ENCODE measurements around the gene NYNRIN.
"Not testable (repeated sequence)": the region's sequence is repeated elsewhere in the genome, so short reads cannot be mapped to it uniquely, and the experiment has no call there.

The NYNRIN gene

DNA sequence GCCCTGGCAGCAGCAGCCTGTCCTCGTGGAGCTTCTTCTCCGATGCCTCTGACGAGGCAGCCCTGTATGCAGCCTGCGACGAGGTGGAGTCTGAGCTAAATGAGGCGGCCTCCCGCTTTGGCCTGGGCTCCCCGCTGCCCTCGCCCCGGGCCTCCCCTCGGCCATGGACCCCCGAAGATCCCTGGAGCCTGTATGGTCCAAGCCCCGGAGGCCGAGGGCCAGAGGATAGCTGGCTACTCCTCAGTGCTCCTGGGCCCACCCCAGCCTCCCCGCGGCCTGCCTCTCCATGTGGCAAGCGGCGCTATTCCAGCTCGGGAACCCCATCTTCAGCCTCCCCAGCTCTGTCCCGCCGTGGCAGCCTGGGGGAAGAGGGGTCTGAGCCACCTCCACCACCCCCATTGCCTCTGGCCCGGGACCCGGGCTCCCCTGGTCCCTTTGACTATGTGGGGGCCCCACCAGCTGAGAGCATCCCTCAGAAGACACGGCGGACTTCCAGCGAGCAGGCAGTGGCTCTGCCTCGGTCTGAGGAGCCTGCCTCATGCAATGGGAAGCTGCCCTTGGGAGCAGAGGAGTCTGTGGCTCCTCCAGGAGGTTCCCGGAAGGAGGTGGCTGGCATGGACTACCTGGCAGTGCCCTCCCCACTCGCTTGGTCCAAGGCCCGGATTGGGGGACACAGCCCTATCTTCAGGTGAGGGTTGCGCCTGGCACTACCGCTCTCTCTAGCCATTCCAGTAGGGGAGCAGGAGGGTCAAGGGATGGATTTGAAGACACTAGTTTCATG is 28.7 kb upstream of the NYNRIN start:
- no peak for DNase-seq (ENCODE audit: low read depth)

DNA sequence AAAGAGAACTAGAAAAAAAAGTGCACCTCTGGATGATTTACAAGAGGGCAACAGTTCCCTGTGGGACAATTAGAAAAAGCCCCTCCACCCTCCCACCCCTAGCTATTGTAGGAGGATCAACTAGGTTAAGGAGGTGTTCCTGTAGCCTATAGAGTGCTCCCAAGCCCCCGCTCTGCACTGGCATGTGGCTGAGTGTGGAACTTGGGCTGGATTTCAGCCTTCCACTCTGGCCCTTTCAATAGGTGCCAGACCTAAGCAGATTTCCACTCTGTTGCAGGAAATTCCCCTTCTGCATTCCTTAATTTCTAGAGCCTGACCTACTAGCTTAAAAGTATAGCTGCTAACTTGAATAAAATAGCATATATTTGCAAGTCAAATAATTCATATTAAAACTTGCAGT is 28.1 kb upstream of the NYNRIN start:
- no peak for DNase-seq (ENCODE audit: low read depth)

DNA sequence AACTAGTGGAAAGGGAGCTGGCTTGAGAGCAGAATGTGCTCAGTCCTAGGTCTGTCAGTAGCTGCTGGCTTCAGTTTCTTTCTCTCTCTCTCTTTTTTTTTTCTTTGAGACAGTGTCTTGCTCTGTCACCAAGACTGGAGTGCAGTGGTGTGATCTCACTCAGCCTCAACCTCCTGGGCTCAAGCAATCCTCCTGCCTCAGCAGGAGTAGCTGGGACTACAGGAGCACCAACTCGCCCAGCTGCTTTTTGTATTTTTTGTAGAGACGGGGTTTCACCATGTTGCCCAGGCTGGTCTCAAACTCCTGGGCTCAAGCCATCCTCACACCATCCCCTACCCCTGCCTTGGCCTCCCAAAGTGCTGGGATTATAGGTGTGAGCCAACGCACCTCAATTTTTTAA is 27.2 kb upstream of the NYNRIN start:
- not testable (repeated sequence) for DNase-seq (ENCODE audit: low read depth)

DNA sequence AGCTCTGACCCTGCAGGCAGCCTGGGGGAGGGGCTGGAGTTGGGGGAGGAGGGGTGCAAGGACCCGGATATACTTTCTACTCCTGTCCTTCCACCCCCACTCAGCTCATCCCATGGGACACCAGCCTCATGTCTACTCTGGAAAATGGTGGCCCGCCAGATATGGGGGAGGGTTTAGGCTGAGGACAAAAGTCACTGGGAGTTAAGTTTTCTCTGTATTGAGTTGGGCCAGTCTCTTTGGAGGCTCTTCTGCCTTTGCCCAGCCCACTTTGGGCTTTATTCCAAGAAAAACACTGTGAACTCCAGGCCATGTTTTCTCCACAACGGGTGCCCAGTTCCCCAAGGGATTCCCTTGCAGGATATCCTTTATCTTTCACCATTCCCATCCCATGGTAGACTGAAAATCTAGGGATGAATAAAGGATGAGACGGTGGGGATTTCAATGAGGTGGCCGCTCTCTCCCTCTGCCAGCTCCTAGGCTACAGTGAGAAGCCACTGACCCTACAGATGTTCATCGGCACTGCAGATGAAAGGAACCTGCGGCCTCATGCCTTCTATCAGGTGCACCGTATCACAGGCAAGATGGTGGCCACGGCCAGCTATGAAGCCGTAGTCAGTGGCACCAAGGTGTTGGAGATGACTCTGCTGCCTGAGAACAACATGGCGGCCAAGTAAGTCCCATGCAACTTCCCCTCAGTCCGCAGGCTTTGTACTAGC is 25.9 kb upstream of the NYNRIN start:
- DNase-seq (ENCODE audit: low read depth), result no peak

DNA sequence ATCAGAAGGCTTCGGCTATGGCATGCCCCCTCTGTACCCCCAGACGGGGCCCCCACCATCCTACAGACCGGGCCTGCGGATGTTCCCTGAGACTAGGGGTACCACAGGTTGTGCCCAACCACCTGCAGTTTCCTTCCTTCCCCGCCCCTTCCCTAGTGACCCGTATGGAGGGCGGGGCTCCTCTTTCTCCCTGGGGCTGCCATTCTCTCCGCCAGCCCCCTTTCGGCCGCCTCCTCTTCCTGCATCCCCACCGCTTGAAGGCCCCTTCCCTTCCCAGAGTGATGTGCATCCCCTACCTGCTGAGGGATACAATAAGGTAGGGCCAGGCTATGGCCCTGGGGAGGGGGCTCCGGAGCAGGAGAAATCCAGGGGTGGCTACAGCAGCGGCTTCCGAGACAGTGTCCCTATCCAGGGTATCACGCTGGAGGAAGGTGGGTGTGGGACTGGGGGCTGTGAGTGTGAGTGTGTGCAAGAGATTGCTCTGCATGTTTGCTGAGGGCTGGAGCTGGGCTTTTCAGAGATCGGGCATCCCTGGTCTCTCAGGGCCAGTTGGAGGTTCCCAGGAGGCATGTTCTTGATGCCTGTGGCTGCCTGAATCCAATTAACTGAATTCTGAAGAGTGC is 22.2 kb upstream of the NYNRIN start:
- no peak for DNase-seq (ENCODE audit: low read depth)

DNA sequence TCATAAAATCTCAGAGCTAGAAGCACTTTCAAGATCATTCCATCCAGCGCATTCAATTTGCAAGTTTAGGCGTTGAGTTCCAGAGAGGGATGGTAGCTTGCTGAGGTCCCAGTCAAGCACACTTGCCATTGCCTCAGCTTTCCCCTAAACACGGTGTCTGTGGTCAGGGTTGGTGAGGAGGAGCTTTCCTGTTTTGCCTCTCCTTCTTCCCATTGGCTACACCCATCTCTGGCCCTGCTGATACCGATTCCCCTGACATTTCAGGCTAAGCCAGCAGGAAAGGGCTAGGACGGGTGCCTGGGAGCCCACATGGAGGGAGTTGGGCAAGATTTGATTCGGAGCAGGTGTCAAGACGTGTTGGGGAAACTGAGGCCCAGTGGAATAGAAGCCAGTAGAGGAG is 21.7 kb upstream of the NYNRIN start:
- DNase-seq (ENCODE audit: low read depth), result no peak

DNA sequence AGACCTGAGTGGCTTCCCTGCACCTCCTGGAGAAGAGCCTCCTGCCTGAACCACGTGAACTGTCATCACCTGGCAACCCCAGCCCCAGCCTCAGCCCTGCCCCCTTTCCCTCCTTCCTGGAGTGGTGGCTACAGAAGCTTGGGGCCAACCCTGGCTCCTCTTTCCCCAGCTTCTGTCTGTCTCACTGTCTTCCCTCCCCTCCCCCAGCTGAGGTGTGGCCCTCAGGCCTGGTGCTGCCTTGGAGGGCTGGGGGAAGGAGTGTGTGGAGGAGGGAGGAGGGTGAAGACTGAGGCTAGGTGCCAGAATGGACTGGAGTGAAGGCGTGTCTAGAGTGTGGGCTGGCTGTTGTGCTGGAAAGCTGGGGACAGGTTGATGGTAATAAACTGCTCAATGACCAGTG is 21.1 kb upstream of the NYNRIN start:
- no peak for DNase-seq (ENCODE audit: low read depth)

DNA sequence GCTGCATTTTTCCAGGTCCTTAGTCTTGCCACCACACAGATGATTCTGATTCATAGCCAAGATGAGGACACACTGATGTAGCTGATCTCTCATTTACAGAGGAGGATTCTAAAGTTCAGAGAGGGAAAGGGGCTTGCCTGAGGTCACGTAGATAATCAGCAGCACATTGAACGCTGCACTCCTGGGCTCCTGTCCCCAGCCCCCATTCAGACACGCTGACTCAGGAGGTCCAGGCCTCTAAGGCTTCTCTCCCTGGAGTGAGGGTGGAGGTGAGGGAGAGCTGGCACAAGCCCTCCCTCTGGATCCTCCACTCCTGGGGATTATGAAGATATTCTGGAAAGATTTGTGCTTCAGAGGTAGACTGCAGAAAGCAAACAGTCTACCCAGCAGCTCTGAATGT is 20.5 kb upstream of the NYNRIN start:
- no peak for DNase-seq (ENCODE audit: low read depth)

DNA sequence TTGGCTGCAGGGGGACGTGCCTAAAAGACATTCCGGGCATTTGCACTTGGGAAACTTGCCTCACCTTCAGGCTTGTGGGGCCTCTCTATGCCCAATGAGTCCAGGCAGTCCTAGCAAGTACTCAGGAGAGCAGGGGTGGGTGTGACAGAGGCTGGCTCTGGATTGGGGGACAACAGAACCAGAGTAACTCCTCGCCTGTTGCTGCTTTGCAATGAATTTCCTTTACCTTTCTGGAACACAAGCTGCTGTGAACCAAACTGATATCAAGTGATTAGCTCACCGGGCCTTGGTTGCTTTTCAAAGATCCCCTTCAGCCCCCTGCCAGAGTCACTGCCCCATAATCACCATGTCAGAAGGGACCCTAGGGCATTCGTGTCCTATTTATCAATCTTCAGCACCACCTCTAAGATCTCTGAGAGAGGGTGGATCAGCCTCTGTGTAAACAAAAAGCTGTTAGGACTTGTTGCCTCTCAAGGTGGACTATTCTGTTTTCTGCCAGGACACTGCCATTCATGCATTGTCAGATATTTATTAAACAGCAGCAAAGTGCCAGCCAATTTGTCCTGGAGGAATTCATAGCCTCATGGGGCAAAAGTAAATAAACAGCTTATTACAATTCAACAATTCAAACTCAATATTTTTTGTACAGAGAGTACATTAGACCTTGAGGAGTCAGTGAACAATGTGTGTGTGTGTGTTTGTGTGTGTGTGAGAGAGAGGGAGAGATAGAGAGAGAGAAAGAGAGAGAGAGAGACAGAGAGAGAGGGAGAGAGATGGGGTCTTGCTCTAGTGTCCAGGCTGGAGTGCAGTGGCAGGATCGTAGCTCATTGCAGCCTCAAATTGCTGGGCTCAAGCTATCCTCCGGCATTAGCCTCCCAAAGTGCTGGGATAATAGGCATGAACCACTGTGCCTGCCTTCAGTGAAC is 19.6 kb upstream of the NYNRIN start:
- no peak for DNase-seq (ENCODE audit: low read depth)

DNA sequence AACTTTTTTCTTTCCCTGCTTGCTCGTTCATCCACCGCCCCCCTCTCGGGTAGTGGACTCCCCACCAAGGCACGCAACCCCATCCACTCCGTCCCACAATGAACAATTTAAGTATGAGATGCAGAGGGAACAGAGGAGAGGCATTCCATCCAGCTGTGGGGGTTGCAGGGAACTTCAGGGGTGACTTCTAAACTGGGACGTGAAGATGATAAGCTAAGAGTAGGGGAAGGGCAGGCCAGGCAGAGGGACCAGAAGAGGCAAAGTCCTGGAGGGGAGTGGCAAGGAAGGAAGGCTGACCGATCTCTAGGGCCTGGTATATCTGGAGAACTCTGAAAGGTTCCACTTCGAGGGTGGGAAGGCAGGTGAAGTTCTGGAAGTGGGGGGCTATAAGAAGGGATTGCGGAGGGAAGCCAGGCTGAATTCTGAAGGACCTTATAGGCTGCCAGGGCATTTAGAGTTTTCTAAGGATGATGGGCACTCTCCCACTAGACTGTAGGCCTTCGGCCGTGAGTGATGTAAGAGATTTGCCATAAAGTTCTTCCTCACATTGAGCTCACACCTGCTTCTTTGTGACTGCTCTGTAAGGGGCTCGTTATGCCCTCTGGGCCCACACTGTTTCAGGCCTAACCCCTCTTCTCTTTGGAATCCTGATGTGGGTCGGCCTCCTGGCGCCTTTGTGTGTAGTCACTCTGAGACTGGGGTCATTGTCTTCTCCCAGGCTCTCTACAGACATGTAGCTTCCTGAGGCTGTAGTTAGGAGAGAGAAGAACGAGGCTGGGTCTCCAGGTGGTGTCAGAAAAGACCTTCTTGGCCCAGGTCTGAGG is 18.7 kb upstream of the NYNRIN start:
- DNase-seq (ENCODE audit: low read depth), result no peak

DNA sequence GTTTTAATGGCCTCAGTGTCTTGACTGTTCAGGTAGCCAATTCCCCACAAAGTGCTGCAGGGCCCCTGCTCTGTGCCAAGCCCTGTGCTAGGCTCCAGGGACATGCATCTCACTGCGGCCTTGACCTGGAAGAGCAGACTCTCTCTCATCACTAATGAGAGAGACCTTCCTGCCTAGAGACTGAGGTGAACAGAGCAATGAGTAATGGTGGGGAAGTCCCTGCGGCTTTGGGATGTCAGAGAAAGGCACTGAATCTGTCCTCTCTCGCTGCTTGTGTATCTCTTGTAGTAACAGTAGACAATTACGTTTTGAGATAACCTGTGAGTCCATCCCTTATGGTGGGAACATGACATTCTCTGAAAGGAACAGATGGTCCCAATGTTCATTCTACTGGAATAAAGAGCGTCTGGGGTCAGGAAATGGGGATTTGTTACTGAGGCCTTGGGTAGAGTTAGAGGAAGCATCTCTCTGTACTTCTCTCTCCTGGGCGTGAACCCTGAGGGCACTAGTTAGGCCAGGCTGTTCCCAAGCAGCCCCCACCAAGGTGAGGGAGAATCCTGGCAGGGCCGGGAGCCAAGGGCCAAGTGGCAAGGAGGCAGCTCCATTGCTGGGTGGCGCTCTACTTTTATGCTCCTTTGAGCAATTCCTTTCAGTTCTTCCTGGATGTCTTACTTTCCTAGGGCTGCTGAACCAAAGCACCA is 17.3 kb upstream of the NYNRIN start:
- DNase-seq (ENCODE audit: low read depth), result no peak

DNA sequence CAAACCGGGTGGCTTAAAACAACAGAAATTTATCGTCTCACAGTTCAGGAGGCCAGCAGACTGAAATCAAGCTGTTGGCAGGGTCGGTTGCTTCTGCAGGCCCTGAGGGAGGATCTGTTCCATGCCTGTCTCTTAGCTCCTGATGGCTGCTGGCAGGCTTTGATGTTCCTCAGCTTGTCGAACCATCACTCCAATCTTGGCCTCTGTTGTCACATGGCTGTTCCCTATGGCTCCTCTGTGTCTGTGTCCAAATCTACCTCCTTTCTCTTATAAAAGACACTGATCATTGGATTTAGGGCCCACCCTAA is 16.8 kb upstream of the NYNRIN start:
- no peak for DNase-seq (ENCODE audit: low read depth)

DNA sequence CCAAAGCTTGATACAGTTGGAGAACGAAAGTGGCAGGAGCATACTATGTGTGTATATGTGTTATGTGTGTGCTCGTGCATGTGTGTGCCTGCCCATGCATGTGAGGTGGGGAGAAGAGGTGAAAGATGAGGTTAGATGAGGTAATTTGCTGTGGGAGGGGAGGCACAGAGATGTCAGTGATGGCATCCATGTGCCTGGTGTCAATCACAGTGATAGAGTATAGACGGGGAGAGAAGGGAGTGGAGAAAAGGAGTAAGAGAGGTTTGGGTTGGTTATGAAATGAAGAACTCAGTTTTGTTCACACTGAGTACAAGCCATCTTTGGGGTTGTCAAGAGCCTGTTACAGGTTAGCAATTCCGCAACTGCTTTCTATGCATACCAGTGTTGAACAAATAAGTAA is 14.6 kb upstream of the NYNRIN start:
- no peak for DNase-seq (ENCODE audit: low read depth)

DNA sequence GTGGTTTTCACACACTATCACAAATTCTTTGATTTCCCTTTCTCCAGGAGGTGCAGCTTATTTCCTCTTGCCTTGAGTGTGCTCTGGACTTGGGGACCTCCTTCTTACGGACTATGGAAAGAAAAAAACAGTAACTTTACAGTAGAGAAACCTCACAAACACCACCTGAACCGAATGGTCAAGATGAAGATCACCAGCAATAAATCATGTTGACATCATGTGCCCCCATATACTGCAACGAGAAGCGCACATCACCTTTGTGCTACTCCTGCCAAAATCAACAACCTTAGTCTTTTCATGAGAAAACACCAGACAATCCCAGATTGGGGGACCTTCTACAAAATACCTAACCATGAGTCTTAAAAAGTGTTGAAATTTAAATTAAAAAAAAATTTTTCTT is 13.3 kb upstream of the NYNRIN start:
- no peak for DNase-seq (ENCODE audit: low read depth)

DNA sequence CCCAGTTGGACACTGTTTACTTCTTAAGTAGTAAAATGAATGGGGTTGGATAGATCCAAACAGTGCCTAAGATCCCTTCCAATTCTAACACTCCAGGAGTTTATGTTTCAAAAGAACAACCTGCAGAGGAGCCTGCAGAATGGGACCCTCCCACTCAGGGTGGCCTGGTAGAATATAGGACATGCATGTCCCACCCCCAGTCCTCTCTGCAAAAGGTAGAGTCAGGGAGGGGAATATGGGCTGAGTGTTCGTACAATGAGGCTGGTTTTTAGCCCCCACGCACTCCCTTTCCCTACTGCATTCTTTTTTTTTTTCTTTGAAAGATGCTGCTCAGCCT is 11.8 kb upstream of the NYNRIN start:
- no peak for DNase-seq (ENCODE audit: low read depth)

DNA sequence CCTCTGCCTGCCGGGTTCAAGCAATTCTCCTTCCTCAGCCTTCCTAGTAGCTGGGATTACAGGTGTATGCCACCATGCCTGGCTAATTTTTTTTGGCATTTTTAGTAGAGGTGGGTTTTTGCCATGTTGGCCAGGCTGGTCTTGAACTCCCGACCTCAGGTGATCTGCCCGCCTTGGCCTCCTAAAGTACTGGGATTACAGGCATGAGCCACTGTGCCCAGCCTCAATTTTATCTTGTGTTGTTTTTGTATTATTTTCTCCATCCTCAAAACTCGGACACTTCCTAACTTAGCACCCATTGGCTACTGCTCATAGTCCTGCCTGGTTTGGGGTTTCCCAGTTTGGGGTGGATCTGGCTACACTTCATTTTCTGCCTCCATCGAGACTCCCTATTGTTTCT is 11.2 kb upstream of the NYNRIN start:
- DNase-seq (ENCODE audit: low read depth), result not testable (repeated sequence)

DNA sequence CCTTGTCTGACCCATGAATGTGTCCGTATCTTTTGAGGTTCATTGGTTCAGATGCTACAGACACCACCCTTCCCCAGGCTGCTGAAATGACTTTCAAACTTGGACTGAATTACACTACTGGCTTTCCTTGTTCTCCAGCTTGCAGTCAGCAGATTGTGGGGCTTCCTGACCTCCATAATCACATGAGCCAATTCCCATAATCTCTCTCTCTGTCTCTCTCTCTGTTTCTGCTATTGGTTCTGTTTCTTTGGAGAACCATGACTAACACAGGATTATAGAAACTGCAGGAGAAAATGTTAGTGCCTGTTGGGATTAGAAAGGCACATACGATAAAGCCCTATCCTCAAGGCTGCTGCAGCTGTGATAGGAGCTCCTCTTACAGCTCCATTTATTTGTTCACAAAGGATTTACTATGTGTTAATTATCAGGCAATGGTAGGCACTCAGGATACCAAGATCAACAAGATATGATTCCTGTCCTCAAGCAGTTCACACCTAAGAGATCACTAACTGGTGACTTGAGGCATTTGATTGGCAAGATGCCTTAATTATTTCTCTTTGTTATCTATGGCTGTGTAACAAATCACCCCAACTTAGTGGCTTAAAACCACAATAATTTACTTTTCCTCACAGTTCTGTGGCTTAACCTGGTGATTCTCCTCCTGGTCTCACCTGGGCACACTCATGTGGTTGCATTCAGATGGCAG is 10.2 kb upstream of the NYNRIN start:
- no peak for DNase-seq (ENCODE audit: low read depth)

DNA sequence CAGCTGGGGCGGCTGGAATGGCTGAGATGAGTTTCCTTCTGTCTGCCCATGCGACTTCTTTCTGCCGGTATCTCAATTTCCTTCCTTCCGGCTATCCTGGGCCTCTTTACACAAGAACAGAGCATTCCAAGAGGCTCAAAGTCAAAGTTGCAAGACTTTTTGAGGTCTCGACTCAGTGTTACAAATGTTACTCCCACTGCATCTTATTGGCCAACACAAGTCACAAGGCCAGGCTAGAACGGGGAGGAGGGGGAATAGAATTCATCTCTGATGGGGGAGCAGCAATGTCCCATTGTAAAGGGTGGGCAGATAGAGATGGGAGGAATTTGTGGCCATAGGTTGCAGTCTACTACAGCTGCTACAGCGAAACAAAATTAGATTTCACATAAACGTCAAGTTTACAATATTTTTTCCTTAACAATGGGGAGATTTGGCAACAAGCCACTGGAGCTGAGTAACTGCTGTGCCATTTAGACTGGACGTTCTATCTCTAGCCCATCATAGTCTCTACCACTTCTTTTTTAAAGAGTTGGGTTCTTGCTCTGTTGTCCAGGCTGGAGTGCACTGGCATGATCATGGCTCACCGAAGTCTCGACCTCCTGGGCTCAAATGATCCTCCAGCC is 9.5 kb upstream of the NYNRIN start:
- no peak for DNase-seq (ENCODE audit: low read depth)

DNA sequence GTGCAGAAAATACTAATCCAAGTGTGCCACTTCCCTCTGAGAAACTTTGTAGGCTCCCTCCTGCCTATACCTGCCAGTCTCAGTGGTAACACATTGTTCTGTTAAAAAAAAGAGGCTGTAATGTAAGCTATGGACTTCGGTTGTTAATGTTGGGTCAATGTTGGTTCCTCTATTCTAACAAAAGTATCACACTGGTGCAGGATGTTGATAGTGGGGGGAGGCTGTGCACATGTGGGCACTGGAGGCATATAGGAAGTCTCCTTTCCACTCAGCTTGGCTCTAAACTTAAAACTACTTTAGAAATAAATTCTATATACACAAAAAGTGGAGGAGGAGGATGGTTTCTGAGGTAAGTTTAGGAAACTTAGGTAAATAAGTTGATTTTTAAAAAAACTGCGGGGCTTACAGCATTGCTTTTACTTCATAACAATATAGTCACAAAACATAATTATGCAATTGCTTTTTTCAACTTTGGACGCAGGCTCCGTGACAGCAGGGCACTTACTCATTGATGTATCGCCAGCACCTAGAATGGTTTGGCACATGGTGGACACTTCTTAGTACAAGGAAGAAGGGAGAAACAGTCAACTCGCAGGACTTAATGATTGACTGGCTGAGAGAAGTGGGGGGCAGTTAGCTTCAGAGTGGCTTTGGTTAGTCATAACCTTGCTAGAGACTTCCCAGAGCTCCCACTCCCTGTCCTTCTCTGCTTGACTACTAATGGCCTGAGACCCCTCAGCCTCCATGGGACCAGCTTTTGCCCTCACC is 7.9 kb upstream of the NYNRIN start:
- no peak for DNase-seq (ENCODE audit: low read depth)

Data from activated T-cell treated with anti-CD3 and anti-CD28 coated beads for 24 hours (primary cell).